OCI-LY1 (cell line): ENCODE measurements around the gene RPSA.

Source experiments
- EZH2 ChIP-seq: fragments of 200-600 bp; sonication (generic), shearing (Covaris generic); IDR thresholded peaks from 2 replicates; pipeline ENCODE4 v1.8.0; 2017; ENCODE audit warnings: borderline replicate concordance, mixed run types, mild to moderate bottlenecking, antibody characterized with exemption, low read length, moderate library complexity, mixed read lengths
- TF ChIP-seq, protein P1 (sequence below): fragments of 200-600 bp; sonication (generic), shearing (Covaris generic); IDR thresholded peaks from 2 replicates; pipeline ENCODE4 v1.5.1; 2017; ENCODE audit warnings: mild to moderate bottlenecking, antibody characterized with exemption, low read length, moderate library complexity, mixed read lengths

- TF ChIP-seq, protein P1, sequence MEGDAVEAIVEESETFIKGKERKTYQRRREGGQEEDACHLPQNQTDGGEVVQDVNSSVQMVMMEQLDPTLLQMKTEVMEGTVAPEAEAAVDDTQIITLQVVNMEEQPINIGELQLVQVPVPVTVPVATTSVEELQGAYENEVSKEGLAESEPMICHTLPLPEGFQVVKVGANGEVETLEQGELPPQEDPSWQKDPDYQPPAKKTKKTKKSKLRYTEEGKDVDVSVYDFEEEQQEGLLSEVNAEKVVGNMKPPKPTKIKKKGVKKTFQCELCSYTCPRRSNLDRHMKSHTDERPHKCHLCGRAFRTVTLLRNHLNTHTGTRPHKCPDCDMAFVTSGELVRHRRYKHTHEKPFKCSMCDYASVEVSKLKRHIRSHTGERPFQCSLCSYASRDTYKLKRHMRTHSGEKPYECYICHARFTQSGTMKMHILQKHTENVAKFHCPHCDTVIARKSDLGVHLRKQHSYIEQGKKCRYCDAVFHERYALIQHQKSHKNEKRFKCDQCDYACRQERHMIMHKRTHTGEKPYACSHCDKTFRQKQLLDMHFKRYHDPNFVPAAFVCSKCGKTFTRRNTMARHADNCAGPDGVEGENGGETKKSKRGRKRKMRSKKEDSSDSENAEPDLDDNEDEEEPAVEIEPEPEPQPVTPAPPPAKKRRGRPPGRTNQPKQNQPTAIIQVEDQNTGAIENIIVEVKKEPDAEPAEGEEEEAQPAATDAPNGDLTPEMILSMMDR, result no peak
- no peak for TF ChIP-seq EZH2
Measured at GRCh38 chr3:39420543-39420942, 14.0 kb downstream of the RPSA start.
